Measurements from ENCODE around the gene HSD11B1L. TPM values are rescaled to one million over a fixed set of nuclear protein-coding genes. Genes with fewer than 3 reads are reported as not detected.
"Not testable (repeated sequence)": the region's sequence is repeated elsewhere in the genome, so short reads cannot be mapped to it uniquely, and the experiment has no call there.

Gene HSD11B1L
- total RNA-seq, 1 donor from 2014 or later = 116 TPM

DNA sequence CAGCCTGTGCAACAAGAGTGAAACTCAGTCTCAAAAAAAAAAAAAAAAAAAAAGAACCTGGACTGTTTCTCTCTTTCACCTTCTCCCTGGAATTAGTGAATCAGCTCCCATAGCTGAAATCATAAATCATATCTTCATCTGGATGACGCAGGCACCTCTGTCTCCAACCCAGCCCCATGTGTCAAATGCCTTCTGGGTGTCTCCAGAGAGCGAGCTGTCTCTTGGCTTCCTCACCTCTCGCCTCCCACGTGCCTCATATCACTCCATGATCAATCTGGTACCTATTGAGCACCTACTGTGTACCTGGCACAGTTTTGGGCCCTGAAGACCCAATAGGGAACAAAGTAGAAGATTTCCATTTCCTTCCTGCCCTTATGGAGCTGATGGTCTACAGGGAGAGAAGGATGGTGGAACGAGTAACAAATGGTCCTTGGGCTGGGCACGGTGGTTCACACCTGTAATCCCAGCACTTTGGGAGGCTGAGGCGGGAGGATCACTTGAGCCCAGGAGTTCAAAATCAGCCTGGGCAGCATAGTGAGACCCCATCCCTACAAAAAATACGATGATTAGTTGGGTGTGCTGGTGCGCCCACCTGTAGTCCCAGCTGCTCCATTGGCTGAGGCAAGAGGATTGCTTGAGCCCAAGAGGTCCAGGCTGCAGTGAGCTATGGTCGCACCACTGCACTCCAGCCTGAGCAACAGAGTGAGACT lies 2.5 kb downstream of the HSD11B1L start:
- Histone ChIP-seq H3K27me3 (no peaks in the 10 kb centered on the region), H3K36me3 (peaks cover 0 to 3% of the 10 kb centered on the region in 2 donors), H3K4me1 (peaks cover 6 to 12% of the 10 kb centered on the region in 2 donors), H3K4me3 (no peak overlapping the region), H3K27ac (no peak overlapping the region), H3K9me3 (no peaks in the 10 kb centered on the region)
- intact Hi-C loops (cut with DNase I) = loop anchor here (5.0 kb wide), 1 partner anchor 391 kb away; no protein-coding TSS in a partner anchor
- TF ChIP-seq, protein P1, sequence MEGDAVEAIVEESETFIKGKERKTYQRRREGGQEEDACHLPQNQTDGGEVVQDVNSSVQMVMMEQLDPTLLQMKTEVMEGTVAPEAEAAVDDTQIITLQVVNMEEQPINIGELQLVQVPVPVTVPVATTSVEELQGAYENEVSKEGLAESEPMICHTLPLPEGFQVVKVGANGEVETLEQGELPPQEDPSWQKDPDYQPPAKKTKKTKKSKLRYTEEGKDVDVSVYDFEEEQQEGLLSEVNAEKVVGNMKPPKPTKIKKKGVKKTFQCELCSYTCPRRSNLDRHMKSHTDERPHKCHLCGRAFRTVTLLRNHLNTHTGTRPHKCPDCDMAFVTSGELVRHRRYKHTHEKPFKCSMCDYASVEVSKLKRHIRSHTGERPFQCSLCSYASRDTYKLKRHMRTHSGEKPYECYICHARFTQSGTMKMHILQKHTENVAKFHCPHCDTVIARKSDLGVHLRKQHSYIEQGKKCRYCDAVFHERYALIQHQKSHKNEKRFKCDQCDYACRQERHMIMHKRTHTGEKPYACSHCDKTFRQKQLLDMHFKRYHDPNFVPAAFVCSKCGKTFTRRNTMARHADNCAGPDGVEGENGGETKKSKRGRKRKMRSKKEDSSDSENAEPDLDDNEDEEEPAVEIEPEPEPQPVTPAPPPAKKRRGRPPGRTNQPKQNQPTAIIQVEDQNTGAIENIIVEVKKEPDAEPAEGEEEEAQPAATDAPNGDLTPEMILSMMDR (IDR thresholded peaks at IDR 0.05) = no peak
- no peak for DNase-seq (ENCODE audit: low spot score in 2 of 2)

DNA sequence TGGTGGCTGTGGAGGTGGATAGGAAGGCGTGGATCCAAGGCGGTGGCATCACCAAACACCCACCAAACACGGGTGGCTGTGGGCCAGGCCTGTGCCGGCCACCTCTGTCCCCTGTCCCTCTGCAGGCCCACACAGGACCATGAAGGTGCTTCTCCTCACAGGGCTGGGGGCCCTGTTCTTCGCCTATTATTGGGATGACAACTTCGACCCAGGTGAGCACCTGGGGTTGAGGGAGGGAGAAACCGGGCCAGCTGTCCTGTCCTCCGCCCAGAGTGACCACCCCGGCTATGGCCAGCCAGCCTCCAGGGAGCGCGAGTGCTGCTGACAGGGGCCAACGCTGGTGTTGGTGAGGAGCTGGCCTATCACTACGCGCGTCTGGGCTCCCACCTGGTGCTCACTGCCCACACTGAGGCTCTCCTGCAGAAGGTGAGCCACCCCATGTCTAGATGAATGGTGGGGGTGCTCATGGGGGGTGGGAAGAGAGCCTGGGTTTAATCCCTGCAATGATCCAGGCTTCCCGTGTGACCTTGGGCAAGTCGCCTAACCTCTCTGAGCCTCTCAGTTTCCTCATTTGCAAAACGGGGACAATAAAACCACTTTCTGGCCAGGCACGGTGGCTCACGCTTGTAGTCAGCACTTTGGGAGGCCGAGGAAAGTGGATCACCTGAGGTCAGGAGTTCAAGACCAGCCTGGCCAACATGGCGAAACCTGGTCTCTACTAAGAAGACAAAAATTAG lies 4.0 kb downstream of the HSD11B1L start:
- no peak overlapping the region for H3K27ac ChIP-seq
- no peak overlapping the region for H3K4me3 ChIP-seq
- no peak for DNase-seq (ENCODE audit: low spot score in 2 of 2)
- TF ChIP-seq, protein P1 (IDR thresholded peaks at IDR 0.05) = no peak
- H3K9me3 ChIP-seq = no peaks in the 10 kb centered on the region
- intact Hi-C loops (cut with DNase I) = loop anchor here (5.0 kb wide), 1 partner anchor 393 kb away; no protein-coding TSS in a partner anchor
- no peaks in the 10 kb centered on the region for H3K36me3 ChIP-seq
- H3K4me1 ChIP-seq = peaks cover 2 to 5% of the 10 kb centered on the region in 2 donors
- H3K27me3 ChIP-seq = no peaks in the 10 kb centered on the region

- TF ChIP-seq, protein P1 (IDR thresholded peaks at IDR 0.05) = no peak
- Histone ChIP-seq H3K4me1 (peaks cover 5 to 8% of the 10 kb centered on the region in 2 donors), H3K4me3 (peak overlapping the region; percentile 48 to 68), H3K27me3 (no peaks in the 10 kb centered on the region), H3K27ac (peak overlapping the region; percentile 64 to 66), H3K36me3 (no peaks in the 10 kb centered on the region), H3K9me3 (no peaks in the 10 kb centered on the region)
- intact Hi-C loops (cut with DNase I) = loop anchor here (1.0 kb wide), 1 partner anchor 104 kb away; no protein-coding TSS in a partner anchor
- no peak for DNase-seq (ENCODE audit: low spot score in 2 of 2)
Observed at GRCh38 chr19:5686326-5686646, 5.5 kb downstream of the HSD11B1L start.

DNA sequence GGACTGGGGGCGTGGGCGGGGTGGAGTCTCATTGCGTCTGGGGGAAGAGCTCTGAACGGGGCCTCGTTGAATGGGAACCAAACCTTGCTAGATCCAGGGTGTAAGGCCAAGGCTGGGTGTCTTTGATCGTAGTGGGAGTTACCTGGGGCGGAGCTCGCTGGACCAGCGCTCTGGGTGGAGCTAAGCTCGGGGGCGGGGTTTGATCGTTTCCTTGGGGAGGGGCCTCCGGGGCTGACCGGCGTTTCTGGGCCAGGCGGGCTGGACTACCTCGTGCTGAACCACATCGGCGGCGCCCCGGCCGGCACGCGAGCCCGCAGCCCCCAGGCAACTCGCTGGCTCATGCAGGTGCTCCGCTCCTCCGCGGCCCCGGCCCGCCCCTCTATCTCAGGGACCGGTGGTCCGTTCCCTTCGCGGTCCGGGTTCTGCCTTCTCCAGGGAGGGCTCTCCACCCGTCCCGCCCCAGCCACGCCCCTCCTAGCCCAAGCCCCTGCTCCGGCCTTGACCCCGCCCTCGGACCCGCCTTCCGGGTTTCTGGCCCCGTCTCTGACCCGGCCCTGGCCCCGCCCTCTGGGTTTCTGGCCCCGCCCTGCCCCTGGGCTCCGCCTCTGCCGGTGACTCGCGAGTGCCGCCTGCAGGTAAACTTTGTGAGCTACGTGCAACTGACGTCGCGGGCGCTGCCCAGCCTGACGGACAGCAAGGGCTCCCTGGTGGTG lies 6.0 kb downstream of the HSD11B1L start:
- no peaks in the 10 kb centered on the region for H3K9me3 ChIP-seq
- H3K36me3 ChIP-seq = peaks cover 1 to 4% of the 10 kb centered on the region in 2 donors
- peak; percentile 76 to 97 for DNase-seq (ENCODE audit: low spot score in 2 of 2)
- TF ChIP-seq, protein P1 (IDR thresholded peaks at IDR 0.05) = peak; percentile 74 to 93 (median 90)
- H3K27me3 ChIP-seq = no peaks in the 10 kb centered on the region
- H3K4me1 ChIP-seq = peaks cover 5 to 13% of the 10 kb centered on the region in 2 donors
- H3K4me3 ChIP-seq = peak overlapping the region; percentile 48 to 68
- intact Hi-C loops (cut with DNase I) = loop anchor here (1.0 kb wide), 1 partner anchor 103 kb away; no protein-coding TSS in a partner anchor
- H3K27ac ChIP-seq = peak overlapping the region; percentile 64 to 66

DNA sequence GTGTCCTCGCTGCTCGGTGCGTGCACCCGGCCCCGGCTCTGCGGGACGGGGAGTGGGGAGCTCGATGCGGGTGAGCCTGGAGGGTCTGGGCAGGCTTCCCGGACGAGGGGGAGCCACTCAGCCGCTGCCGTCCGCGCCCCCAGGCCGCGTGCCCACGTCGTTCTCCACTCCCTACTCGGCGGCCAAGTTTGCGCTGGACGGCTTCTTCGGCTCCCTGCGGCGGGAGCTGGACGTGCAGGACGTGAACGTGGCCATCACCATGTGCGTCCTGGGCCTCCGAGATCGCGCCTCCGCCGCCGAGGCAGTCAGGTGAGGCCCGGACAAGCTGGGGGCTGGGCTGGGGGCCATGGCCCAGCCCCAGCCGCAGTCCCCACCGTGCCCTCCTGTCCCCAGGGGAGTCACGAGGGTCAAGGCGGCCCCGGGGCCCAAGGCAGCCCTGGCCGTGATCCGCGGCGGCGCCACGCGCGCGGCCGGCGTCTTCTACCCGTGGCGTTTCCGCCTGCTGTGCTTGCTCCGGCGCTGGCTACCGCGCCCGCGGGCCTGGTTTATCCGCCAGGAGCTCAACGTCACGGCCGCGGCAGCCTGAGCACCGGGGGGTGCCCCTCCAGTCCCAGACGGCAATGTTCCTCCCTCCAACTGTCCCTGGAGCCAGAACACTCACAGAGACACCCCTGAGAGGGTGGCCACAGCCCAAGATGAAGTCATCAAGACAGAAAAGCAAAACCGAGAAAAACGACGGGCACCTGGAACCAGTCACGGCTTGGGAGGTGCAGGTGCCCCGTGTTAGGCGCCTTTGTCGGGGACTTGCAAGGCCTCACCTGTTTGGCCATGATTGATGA lies 6.8 kb downstream of the HSD11B1L start:
- peak overlapping the region in 1 of 2 donors; percentile 64 for H3K27ac ChIP-seq
- DNase-seq (ENCODE audit: low spot score in 2 of 2) = no peak
- H3K9me3 ChIP-seq = no peaks in the 10 kb centered on the region
- intact Hi-C loops (cut with DNase I) = no loop called here
- TF ChIP-seq, protein P1 (IDR thresholded peaks at IDR 0.05) = peak in 1 of 3 experiments; percentile 5
- H3K4me1 ChIP-seq = peaks cover 5 to 13% of the 10 kb centered on the region in 2 donors
- H3K36me3 ChIP-seq = peaks cover 9 to 12% of the 10 kb centered on the region in 2 donors
- no peaks in the 10 kb centered on the region for H3K27me3 ChIP-seq
- peak overlapping the region; percentile 48 to 68 for H3K4me3 ChIP-seq

DNA sequence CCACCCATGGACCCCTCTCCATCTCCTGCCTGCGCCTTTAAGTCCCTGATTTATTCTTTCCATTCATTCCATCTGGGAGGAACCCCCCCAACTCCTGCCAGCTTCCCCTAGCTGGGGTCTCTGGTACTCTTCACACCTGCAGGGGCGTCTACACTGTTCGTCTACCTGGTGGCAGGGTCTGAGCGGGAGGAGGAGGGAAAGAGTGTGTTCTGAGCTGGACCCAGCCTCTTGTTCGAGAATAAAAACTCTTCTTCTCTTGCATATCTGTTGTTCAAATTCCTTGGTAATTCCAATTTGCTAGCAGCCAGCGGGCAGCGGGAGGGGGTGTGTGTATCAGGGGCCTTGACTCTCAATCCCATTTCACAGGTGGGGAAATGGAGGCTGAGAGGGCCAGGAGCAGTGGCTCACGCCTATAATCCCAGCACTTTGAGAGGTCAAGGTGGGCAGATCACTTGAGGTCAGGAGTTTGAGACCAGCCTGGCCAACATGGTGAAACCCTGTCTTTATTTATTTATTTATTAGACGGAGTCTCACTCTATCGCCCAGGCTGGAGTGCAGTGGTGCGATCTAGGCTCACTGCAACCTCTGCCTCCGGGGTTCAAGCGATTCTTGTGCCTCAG lies 7.5 kb downstream of the HSD11B1L start:
- H3K27ac ChIP-seq; intact Hi-C loops (cut with DNase I); DNase-seq (ENCODE audit: low spot score in 2 of 2); H3K9me3 ChIP-seq; H3K4me3 ChIP-seq; H3K27me3 ChIP-seq: not testable (repeated sequence)
- Histone ChIP-seq H3K36me3 (peaks cover 17 to 19% of the 10 kb centered on the region in 2 donors), H3K4me1 (peaks cover 5 to 13% of the 10 kb centered on the region in 2 donors)
